ENCODE results near the gene ABHD14A.
A peak's percentile ranks its signal among the peaks of the same experiment; 100 is the strongest.

The ABHD14A gene

GRCh38 chr3:51999846-52000245 lies 25.0 kb downstream of the ABHD14A start:
- DNase-seq, result no peak

GRCh38 chr3:52001443-52001974 lies 26.6 kb downstream of the ABHD14A start:
- DNase-seq, result peak; percentile 93

- DNase-seq, result no peak
These were observed 27.9 kb downstream of the ABHD14A start for GRCh38 chr3:52002748-52003147.

GRCh38 chr3:52004163-52004787 lies 29.4 kb downstream of the ABHD14A start:
- no peak for DNase-seq

GRCh38 chr3:52004906-52005395 lies 30.1 kb downstream of the ABHD14A start:
- no peak for DNase-seq

GRCh38 chr3:52005571-52005986 lies 30.7 kb downstream of the ABHD14A start:
- DNase-seq, result no peak

- DNase-seq, result no peak
These were observed 31.4 kb downstream of the ABHD14A start for GRCh38 chr3:52006017-52006819.

GRCh38 chr3:52006820-52007133 lies 31.9 kb downstream of the ABHD14A start:
- DNase-seq, result no peak

GRCh38 chr3:52007291-52007690 lies 32.4 kb downstream of the ABHD14A start:
- DNase-seq, result no peak

- DNase-seq, result no peak
These were observed 35.6 kb downstream of the ABHD14A start for GRCh38 chr3:52010431-52010830.

GRCh38 chr3:52012699-52013098 lies 37.8 kb downstream of the ABHD14A start:
- no peak for DNase-seq

GRCh38 chr3:52013802-52014598 lies 39.1 kb downstream of the ABHD14A start:
- DNase-seq, result no peak

GRCh38 chr3:52014613-52015012 lies 39.7 kb downstream of the ABHD14A start:
- no peak for DNase-seq

- DNase-seq, result no peak
These were observed 40.8 kb downstream of the ABHD14A start for GRCh38 chr3:52015438-52016228.

GRCh38 chr3:52017586-52017985 lies 42.7 kb downstream of the ABHD14A start:
- DNase-seq, result no peak

- no peak for DNase-seq
These were observed 43.6 kb downstream of the ABHD14A start for GRCh38 chr3:52018319-52019000.

GRCh38 chr3:52019352-52020080 lies 44.7 kb downstream of the ABHD14A start:
- no peak for DNase-seq

GRCh38 chr3:52020796-52021195 lies 45.9 kb downstream of the ABHD14A start:
- no peak for DNase-seq

- no peak for DNase-seq
These were observed 46.8 kb downstream of the ABHD14A start for GRCh38 chr3:52021489-52022268.
